ENCODE data around the gene MRPL37. TPM values are rescaled to one million over a fixed set of nuclear protein-coding genes. Genes with fewer than 3 reads are reported as not detected.
A peak's percentile ranks its signal among the peaks of the same experiment; 100 is the strongest.
"Not testable (repeated sequence)": the region's sequence is repeated elsewhere in the genome, so short reads cannot be mapped to it uniquely, and the experiment has no call there.

Gene MRPL37
- total RNA-seq, 1 experiment from 2014 or later, result 138 TPM

DNA sequence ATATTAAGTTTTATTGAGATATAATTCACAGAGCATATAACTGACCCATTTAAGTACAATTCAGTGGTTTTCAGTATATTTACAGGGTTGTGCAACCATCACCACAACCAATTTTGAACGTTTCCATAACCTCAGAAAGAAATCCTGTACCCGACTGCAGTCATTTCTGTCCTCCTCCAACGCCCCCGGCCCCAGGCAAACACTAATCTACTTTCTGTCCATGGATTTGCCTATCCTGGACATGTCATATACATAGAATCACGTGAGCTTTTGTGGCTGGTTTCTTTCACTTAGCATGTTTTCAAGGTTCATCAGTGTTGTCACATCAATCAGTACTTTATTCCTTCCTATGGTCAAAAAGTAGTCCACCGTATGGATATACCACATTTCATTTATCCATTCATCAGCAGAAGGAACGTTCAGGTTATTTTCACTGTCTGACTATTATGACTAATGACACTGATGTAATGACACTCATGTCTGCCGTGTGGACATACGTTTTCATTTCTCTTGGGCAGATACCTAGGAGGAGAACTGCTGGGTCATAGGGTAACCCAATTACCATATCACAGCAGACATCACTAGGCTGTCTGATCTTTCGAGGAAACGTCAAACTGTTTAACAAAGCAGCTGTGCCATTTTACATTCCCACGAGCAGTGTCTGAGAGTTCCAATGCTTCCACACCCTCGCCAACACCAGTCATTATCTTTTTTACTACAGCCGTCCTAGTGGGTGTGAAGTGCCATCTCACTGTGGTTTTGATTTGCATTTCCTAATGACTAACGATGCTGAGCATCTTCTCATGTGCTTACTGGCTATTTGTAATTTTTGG lies 30.8 kb downstream of the MRPL37 start:
- CTCF ChIA-PET, result no interaction called here
- intact Hi-C loops (cut with micrococcal nuclease; ENCODE audit: unreplicated experiment), result no loop called here

DNA sequence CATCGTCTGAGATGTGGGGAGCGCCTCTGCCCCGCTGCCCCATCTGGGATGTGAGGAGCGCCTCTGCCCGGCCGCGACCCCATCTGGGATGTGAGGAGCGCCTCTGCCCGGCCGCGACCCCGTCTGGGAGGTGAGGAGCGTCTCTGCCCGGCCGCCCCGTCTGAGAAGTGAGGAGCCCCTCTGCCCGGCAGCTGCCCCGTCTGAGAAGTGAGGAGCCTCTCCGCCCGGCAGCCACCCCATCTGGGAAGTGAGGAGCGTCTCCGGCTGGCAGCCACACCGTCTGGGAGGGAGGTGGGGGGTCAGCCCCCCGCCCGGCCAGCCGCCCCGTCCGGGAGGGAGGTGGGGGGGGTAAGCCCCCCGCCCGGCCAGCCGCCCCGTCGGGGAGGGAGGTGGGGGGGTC lies 33.2 kb downstream of the MRPL37 start:
- H3K27ac ChIP-seq (ENCODE audit: low read length); intact Hi-C loops (cut with micrococcal nuclease; ENCODE audit: unreplicated experiment); POLR2A ChIA-PET; in situ Hi-C loops (cut with HindIII; ENCODE audit: low pct_unique_long_range_greater_than_20kb, low sequenced_read_pairs); H3K4me1 ChIP-seq (ENCODE audit: control insufficient read depth, insufficient read depth, low read length); ATAC-seq; H3K4me3 ChIP-seq (ENCODE audit: low read depth in 2 of 2, low read length in 2 of 2); DNase-seq (ENCODE audit: low read depth, low spot score); CTCF ChIA-PET; H3K36me3 ChIP-seq (ENCODE audit: control insufficient read depth, insufficient read depth, low read length); H3K9me3 ChIP-seq (ENCODE audit: control insufficient read depth, insufficient read depth, low read depth, low read length); BruUV-seq (replicated peaks); H3K27me3 ChIP-seq (ENCODE audit: control insufficient read depth, insufficient read depth, low read length): not testable (repeated sequence)

More for the DNA sequence above, 30.8 kb downstream of the MRPL37 start:
- H3K4me3 ChIP-seq (ENCODE audit: low read depth in 2 of 2, low read length in 2 of 2), result no peak overlapping the region
- no peaks in the 10 kb centered on the region for H3K36me3 ChIP-seq (ENCODE audit: control insufficient read depth, insufficient read depth, low read length)
- TSS peak; percentile 48 for BruUV-seq (replicated peaks)
- H3K27me3 ChIP-seq (ENCODE audit: control insufficient read depth, insufficient read depth, low read length), result no peaks in the 10 kb centered on the region
- no peaks in the 10 kb centered on the region for H3K4me1 ChIP-seq (ENCODE audit: control insufficient read depth, insufficient read depth, low read length)
- no peak overlapping the region for H3K27ac ChIP-seq (ENCODE audit: low read length)
- DNase-seq (ENCODE audit: low read depth, low spot score) (no peak), ATAC-seq (no peak)
- in situ Hi-C loops (cut with HindIII; ENCODE audit: low pct_unique_long_range_greater_than_20kb, low sequenced_read_pairs), result no loop called here
- TF ChIP-seq SIN3A (IDR thresholded peaks at IDR 0.05; ENCODE audit: borderline replicate concordance, insufficient read depth, low read depth, low read length) (no peak), TCF7L2 (IDR thresholded peaks at IDR 0.05; ENCODE audit: low read depth, low read length) (no peak), POLR2AphosphoS5 (IDR thresholded peaks at IDR 0.05; ENCODE audit: low read depth, low read length) (no peak)
- TF ChIP-seq, protein P1, sequence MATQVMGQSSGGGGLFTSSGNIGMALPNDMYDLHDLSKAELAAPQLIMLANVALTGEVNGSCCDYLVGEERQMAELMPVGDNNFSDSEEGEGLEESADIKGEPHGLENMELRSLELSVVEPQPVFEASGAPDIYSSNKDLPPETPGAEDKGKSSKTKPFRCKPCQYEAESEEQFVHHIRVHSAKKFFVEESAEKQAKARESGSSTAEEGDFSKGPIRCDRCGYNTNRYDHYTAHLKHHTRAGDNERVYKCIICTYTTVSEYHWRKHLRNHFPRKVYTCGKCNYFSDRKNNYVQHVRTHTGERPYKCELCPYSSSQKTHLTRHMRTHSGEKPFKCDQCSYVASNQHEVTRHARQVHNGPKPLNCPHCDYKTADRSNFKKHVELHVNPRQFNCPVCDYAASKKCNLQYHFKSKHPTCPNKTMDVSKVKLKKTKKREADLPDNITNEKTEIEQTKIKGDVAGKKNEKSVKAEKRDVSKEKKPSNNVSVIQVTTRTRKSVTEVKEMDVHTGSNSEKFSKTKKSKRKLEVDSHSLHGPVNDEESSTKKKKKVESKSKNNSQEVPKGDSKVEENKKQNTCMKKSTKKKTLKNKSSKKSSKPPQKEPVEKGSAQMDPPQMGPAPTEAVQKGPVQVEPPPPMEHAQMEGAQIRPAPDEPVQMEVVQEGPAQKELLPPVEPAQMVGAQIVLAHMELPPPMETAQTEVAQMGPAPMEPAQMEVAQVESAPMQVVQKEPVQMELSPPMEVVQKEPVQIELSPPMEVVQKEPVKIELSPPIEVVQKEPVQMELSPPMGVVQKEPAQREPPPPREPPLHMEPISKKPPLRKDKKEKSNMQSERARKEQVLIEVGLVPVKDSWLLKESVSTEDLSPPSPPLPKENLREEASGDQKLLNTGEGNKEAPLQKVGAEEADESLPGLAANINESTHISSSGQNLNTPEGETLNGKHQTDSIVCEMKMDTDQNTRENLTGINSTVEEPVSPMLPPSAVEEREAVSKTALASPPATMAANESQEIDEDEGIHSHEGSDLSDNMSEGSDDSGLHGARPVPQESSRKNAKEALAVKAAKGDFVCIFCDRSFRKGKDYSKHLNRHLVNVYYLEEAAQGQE (IDR thresholded peaks at IDR 0.05; ENCODE audit: insufficient read depth in 1 of 2, low read depth in 2 of 2, low read length in 1 of 2), result no peak
- TF ChIP-seq, protein P2, sequence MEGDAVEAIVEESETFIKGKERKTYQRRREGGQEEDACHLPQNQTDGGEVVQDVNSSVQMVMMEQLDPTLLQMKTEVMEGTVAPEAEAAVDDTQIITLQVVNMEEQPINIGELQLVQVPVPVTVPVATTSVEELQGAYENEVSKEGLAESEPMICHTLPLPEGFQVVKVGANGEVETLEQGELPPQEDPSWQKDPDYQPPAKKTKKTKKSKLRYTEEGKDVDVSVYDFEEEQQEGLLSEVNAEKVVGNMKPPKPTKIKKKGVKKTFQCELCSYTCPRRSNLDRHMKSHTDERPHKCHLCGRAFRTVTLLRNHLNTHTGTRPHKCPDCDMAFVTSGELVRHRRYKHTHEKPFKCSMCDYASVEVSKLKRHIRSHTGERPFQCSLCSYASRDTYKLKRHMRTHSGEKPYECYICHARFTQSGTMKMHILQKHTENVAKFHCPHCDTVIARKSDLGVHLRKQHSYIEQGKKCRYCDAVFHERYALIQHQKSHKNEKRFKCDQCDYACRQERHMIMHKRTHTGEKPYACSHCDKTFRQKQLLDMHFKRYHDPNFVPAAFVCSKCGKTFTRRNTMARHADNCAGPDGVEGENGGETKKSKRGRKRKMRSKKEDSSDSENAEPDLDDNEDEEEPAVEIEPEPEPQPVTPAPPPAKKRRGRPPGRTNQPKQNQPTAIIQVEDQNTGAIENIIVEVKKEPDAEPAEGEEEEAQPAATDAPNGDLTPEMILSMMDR (IDR thresholded peaks at IDR 0.05), result no peak
- H3K9me3 ChIP-seq (ENCODE audit: control insufficient read depth, insufficient read depth, low read depth, low read length), result no peaks in the 10 kb centered on the region
- POLR2A ChIA-PET, result no interaction called here

DNA sequence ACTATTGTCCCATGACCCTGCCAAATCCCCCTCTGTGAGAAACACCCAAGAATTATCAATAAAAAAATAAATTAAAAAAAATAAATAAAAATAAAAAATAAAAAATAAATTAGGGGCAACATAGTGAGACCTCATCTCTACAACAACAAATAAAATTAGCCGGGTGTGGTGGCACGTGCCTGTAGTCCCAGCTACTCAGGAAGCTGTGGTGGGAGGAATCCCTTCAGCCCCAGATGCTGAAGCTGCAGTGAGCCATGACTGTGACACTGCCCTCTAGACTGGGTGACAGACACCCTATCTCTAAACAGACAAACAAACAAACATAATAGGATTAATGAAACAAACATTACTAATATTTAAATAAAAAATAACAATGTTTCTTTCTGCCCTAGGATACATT lies 34.3 kb downstream of the MRPL37 start:
- POLR2A ChIA-PET, result interaction anchor here (0.7 kb wide), 1 partner anchor 166 kb away, joined by 4 read pairs; no protein-coding TSS in a partner anchor
- intact Hi-C loops (cut with micrococcal nuclease; ENCODE audit: unreplicated experiment) (no loop called here), in situ Hi-C loops (cut with HindIII; ENCODE audit: low pct_unique_long_range_greater_than_20kb, low sequenced_read_pairs) (no loop called here)
- Histone ChIP-seq H3K9me3 (ENCODE audit: control insufficient read depth, insufficient read depth, low read depth, low read length) (no peaks in the 10 kb centered on the region), H3K4me1 (ENCODE audit: control insufficient read depth, insufficient read depth, low read length) (no peaks in the 10 kb centered on the region), H3K4me3 (ENCODE audit: low read depth in 2 of 2, low read length in 2 of 2) (no peak overlapping the region), H3K27me3 (ENCODE audit: control insufficient read depth, insufficient read depth, low read length) (no peaks in the 10 kb centered on the region), H3K36me3 (ENCODE audit: control insufficient read depth, insufficient read depth, low read length) (no peaks in the 10 kb centered on the region), H3K27ac (ENCODE audit: low read length) (no peak overlapping the region)
- ATAC-seq (no peak), DNase-seq (ENCODE audit: low read depth, low spot score) (no peak)
- CTCF ChIA-PET, result no interaction called here
- BruUV-seq (replicated peaks), result no TSS peak
- TF ChIP-seq SIN3A (IDR thresholded peaks at IDR 0.05; ENCODE audit: borderline replicate concordance, insufficient read depth, low read depth, low read length), result no peak
- TF ChIP-seq POLR2AphosphoS5 (IDR thresholded peaks at IDR 0.05; ENCODE audit: low read depth, low read length), result no peak
- TF ChIP-seq TCF7L2 (IDR thresholded peaks at IDR 0.05; ENCODE audit: low read depth, low read length), result no peak
- TF ChIP-seq, protein P2 (IDR thresholded peaks at IDR 0.05), result no peak
- TF ChIP-seq, protein P1 (IDR thresholded peaks at IDR 0.05; ENCODE audit: insufficient read depth in 1 of 2, low read depth in 2 of 2, low read length in 1 of 2), result no peak

All from Panc1 (cell line).